GM12801 (cell line): Measurements from ENCODE around the gene ZNF576.

Source experiments
- CTCF ChIP-seq: IDR thresholded peaks from one replicate; pipeline ENCODE4 v1.5.1; 2011; ENCODE audit warnings: control low read depth; ENCODE audit not compliant: insufficient read length; ENCODE audit errors: extremely low read depth

The ZNF576 gene

GRCh38 chr19:43644181-43644580, 47.8 kb downstream of the ZNF576 start:
- TF ChIP-seq CTCF, result no peak

- no peak for TF ChIP-seq CTCF
These were observed 52.2 kb downstream of the ZNF576 start for GRCh38 chr19:43648633-43649032.

- TF ChIP-seq CTCF, result no peak
These were observed 53.1 kb downstream of the ZNF576 start for GRCh38 chr19:43649514-43649913.
